Stimulated activated CD4-positive, alpha-beta T cell treated with anti-CD3 and anti-CD28 coated beads, Interleukin-4, amount 100 ng/mL, for 48 hours (primary cell): ENCODE results near the gene CYB5A.
"Not testable (repeated sequence)": the region's sequence is repeated elsewhere in the genome, so short reads cannot be mapped to it uniquely, and the experiment has no call there.

Source experiments
- DNase-seq, 2 donors: peaks; one replicate each; pipeline ENCODE4 v3.0.0-alpha.2; 2020; ENCODE audit warnings: low read depth in 2 of 2

CYB5A gene

DNA sequence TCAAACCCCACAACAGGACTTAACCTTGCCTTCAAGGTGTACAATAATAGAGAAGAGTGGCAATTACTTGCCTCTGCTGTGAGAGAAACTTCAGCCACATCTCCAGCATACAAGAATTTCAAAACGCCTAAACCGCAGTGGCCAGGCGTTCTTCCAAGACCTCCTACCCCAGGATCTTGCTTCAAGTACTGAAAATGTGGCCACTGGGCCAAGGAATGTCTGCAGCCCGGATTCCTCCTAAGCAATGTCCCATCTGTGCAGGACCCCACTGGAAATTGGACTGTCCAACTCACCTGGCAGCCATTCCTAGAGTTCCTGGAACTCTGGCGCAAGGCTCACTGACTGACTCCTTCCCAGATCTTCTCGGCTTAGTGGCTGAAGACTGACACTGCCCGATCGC, 2.8 kb upstream of the CYB5A start:
- no peak for DNase-seq

DNA sequence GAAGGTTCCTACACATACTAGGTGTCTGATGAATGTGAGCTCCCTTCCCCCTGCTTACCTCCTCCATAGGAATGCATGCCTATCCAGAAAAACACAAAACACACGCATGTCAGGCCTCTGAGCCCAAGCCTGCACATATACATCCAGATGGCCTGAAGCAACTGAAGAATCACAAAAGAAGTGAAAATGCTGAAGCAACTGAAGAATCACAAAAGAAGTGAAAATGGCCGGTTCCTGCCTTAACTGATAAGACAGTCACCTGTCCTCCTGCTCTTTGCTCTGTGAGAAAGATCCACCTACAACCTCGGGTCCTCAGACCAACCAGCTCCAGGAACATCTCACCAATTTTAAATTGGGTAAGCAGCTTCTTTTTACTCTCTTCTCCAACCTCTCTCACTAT, 1.2 kb upstream of the CYB5A start:
- not testable (repeated sequence) for DNase-seq

DNA sequence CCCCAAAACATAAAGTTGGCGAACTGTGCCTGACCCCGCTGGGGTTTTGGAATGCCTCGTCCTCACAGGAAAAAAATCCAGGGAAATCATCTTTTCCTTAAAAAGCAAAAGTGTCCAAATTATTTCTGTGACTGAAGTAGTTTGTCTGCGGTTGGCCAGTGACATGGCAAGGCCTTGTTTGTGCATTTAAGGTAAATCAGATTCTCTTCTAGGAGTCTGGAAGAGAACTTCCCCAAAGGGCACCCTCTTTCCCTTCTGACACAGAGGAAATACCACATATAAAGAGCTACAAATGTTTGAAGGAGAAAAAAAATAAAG, 737 bp upstream of the CYB5A start:
- DNase-seq: no peak

DNA sequence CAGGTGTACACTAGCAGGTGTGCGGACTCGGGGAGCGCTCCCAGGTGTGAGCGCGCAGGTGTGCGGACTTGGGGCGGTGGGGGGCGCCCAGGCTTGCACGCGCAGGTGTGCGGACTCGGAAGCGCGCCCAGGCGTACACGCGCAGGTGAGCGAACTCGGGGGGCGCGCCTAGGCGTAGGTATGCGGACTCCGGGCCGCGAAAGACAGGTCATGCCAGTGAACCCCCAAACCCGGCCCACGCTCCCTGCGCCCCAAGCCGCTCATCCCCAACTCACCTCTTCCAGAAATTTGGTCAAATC, 342 bp downstream of the CYB5A start:
- DNase-seq: no peak

DNA sequence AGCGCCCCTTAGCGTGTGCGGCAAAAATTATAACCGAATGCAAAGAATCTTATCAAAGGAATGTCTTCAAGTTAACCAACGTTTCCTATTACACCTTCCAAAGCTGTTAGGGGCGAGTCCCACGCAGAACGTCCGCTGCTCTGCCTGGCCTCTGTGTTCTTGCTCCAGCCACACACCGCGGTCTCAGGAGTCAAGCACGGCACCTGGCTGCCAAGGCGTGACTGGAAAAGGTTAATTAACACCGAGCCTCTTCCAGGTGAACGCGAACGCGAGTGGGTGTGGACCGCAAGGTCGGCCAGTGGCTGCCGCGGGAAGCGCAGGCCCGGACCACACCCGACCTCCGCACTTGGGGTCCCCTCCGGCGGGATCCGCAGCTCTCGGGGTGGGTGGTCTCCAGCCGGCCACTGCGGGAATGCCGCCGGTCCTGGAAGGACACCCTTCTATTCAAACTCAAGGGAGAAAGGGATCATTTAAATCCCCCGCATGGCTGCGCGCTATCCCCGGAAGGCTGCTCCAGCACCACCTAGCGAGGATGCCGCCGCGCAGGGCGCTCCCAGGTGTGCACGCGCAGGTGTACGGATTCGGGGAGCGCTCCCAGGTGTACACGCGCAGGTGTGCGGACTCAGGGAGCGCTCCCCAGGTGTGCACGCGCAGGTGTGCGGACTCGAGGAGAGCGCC, 830 bp downstream of the CYB5A start:
- no peak for DNase-seq

DNA sequence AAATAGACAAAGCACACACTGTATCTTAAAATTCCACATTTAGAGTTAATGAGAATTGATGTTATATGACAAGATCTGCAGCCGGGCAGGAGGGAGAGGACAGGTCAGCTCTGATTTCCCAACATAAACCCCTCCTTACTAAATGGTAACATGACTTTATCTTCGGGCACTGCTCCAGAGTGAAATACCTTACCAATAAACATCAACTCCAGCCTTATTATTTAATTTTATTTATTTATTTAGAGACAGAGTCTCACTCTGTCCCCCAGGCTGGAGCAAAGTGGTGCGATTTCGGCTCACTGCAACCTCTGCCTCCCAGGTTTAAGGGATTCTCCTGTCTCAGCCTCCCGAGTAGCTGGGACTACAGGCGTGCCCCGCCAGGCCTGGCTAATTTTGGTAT, 1.7 kb downstream of the CYB5A start:
- DNase-seq: no peak

DNA sequence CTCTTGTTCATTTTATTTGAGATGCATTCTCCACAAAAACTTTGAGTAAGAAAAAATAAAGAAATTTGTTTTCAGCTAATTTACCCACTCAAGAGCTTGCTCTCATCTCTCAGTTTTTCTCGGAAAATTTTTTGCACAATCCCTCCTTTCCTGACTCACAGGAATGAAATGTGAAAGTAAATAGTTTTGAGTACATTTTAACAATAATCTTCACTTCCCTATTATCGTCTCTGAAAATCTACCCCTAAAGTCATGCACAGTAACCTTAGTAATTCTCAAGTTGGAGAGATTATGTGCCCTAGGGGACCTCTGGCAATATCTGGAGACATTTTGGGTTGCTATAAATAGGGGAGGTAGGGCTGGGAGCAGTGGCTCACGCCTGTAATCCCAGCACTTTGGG, 2.6 kb downstream of the CYB5A start:
- DNase-seq: no peak

DNA sequence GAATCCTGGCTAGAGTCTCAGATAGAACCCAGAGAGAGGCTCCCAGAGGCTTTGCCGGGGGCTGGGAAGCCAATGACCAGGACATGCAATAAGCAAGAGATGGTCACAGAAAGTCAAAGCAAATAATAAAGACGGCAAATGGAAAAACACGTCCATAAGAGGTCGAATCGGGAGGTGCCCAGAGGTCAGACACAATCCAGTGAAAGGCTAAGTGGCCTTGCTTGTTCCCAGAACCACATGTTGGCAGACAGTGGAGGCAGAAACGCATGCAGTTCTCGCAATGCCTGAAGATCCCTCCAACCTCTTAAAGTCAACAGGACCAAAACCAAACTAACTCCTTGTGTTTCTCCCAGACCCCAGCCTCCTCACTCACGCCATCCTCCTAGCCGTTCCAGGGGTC, 3.0 kb downstream of the CYB5A start:
- no peak for DNase-seq

DNA sequence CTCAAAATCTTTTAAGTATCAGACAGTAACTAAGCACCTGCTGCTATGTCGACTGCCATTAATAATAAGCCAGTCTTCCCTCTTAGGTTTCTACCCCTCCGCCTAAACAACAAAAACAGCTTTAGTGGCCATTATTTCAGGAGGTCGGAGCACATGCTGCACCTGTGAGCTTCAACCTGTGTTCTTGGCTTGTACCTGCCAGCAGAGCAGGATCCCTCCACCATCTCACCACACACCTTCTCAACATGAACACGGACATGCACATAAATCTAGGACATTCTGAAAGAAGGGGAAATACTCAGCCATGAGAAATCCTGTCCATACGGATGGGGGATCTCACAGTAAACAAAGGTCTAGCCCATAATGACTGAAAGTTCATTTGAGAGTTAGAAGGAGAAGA, 3.7 kb downstream of the CYB5A start:
- DNase-seq: no peak

DNA sequence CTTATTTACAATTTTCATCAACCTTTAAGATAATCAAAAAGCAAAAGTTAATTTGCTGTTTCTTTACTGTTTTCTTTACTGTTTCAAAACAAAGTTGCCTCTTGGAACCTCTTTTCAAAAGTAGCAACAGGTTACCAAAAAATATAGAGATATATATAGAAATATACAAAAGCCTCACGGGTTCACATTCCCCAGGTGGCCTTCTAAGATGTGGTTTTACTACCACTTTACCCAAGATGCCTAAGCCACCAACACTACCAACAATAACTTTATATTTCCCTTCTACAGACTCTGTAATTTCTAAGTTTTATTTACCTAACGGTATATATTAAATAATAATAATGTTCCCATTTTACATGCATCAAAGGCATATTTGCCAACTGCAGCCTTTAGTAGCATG, 4.9 kb downstream of the CYB5A start:
- no peak for DNase-seq

DNA sequence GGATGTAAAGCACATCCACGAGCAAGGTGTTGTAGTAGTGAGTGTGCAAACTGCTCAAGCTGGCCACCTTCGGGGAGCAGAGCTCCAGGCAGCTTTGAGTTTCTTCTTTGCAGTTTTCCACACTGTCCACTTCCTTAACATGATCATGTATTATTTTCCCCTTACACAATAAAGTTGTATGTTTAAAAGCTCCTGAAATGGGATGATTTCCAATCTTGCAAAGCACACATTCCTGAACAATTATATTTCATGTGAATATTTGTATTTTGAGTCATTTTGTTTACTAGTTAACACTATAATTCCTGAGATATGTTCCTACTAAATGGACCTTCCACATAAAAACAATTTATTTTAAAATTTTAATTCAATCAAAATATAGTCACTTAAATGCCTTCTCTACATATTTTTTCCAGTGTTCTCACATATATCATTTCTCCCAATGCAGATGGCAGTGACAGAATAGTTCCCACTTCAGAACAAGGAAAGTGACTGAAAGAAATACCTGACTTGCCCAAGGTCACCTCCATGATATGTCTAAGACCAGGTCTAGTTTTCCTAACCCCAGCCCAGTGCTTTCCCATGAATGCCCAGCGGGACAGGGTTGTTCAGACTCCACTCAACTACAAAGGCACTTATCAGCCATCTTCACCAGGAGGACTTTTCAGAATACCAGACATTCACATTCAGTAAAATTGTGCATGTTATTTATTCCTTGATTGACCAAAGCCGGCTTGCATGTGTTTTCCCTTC, 5.5 kb downstream of the CYB5A start:
- DNase-seq: no peak

DNA sequence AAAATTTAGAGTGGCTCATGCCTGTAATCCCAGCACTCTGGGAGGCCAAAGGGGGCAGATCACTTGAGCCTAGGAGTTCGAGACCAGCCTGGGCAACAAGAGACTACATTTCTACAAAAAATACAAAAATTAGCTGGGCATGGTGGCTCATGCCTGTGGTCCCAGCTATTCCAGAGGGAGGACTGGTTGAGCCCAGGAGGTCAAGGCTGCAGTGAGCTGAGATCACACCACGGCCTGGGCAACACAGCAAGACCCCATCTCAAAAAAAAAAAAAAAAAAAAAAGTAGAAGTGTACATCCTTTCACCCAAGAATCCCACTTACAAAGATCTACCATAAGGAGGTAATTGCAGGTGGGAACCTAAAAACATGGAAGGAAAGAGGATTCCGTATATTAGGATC, 6.2 kb downstream of the CYB5A start:
- DNase-seq: not testable (repeated sequence)

DNA sequence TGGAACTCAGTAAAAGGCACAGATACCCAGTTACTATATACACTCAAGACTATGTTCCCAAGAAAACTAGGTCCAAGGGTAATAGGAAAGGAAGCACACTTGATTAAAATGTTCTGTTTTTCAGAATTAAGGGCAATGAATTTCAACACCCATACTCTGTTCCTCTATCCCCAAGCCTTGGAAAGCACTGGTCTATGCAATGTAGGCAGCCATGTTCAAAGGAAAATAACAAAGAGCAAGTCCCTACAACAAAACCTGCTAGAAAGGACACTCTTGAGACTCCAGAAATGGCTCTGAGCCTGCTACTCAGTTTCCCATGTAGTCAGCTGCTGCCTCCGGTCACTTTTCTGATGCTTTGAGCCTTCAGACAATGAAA, 6.8 kb downstream of the CYB5A start:
- DNase-seq: no peak

DNA sequence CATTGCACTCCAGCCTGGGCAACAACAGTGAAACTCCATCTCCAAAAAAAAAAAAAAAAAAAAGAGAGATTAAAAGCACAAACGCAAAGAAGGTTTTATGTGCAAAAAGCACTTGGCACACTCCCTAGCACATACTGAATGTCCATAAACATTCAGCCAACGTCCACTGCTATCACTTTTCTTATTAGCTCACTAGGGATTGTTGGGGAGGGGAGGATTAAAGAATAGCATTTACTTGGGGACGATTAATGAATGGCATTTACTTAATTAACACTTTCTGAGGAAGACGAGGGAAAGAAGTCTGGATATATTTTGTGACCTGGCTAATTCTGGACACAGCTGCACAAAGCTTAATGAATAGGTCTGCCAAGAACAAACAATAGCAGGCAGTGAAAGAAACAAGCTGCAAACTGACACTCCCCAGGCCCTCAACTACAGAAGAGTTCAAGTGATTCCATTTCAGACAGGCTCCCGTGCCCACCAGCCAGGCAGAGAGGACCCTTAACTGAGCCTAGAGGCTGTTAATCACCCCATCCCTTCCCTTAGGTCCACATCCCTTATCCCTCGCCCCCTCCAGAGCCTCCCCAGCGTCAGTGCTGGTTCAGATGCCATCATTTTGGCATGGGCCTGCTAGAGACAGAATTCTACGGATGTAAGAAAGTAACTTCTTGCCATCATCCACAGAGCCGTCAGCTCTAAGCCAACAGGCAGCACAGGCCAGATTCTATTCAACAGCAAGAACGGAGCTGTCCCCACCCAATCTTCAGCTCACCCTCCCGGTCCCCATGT, 7.4 kb downstream of the CYB5A start:
- DNase-seq: no peak

DNA sequence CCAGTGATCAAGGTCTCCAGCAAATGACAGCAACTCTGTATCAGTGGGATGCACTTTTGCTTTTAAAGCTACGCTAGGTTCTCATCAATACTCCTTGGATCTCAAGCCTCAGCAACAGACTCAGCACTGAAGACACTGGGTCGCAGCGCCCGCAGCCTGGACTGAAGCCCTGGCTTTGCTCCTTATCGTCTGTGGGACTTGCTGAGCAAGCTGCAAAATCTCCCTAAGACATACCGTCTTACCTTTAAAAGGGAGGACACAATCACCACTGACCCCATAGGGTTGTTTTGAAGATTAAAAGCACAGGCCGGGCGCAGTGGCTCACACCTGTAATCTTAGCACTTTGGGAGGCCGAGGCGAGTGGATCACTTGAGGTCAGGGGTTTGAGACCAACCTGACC, 8.1 kb downstream of the CYB5A start:
- no peak for DNase-seq

DNA sequence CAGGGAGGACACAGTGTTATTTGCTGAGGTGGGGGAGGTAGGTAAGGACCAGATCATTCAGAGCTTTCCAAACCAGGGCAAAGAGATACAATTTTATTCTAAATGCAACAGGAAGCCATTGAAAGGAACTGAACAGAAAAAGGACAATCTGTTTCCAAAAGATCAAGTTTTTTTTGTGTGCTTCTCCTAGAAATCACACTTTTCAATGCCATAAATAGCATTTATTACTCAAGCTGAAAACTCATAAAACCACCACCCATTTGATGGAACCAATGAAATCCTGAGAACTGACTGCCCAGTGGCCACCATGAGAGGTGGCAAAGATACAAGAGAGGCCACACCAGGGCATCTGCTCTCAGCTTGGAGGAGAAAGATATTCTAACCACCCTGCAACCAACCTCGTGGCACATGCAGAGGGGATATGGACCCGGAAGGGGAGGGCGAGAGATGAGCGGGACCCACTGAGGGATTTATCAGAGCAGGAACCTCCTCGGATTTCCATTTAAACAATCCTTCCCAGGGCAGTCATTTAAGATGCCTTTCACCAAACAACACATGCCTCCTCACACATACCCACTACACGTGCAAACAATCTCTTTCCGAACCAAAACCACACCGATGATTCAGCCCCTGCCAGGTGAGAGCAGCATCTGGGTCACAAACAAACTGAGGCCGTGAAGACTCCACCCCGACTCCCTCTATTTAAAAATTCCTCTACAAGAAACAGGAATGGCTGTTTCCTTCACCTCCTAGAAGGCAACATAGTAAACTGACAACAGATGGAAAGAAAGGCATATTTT, 8.8 kb downstream of the CYB5A start:
- DNase-seq: no peak

DNA sequence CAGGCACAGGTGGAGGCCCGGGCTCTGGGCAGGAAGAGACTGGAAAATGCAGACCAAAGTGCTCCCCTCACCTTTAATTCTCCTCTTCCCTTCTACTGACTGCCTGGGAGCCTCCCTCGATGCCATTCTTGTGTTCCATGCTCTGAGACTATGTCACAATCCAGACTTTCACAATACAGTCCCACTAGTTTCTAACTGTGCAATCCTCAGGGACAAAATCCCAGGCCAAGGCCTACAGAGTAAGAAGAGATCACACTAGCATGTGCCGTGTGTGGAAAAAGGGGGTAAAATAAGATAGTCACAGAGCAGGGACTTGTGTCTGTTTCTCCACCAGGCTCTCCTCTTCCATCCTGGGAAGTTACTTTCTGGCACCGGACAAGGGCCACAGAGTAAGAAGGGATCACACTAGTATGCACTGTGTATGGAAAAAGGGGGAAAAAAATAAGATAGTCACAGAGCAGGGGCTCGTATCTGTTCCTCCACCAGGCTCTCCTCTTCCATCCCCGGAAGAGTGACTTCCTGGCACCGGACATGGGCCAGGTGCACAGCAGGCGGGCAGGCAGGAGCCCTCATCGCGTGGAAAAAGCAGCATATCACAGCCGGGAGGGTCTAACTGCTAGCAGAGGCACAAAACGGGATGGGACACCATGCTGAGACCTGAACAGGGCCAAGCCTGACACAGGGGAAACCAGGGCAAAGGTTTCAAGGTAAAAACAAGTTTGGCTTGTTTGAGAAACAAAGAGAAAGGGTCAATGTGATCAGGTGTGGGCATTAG, 9.6 kb downstream of the CYB5A start:
- no peak for DNase-seq

DNA sequence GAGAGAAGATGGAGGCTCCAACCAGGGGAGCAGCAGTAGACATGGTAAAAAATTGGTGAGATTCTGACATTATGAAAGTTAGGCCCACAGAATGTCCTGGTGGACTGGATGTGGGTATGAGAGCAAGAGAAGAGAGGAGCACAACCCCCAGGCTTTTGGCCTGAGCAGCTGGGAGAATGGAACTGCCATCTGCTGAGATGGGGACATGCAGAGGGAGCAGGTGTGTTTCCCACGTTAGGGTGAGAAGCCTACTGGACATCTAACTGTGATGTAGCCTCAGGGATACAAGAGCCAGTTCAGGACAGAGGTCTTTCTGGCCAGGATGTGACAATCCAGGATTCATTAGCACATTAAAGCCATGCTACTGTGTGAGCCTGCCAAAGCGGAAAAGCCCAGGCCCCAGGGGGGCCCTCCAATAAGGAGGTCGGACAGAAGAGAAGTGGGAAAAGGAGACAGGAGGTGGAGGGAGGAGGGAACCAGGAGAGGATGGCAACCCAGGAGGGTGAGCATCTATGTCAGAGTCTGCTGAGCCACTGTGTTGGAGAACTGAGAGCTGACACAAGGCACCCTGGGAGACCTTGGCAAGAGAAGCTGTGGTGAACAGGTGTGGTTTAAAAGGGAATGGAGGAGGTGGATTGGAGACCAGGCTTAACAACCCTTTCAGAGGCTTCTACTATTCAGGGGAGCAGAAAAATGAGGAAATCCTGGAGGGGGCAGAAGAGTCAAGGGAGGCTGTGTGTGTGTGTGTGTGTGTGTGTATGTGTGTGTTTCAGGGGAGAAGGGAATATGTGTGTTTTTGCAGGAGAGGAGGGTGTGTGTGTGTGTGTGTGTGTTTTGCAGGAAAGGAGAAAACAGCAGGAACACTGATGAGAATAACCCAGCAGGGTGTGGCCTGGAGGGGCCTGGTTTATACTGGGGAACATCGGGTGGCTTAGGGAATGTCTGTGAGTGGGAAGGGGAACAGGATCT, 10.5 kb downstream of the CYB5A start:
- DNase-seq: no peak

DNA sequence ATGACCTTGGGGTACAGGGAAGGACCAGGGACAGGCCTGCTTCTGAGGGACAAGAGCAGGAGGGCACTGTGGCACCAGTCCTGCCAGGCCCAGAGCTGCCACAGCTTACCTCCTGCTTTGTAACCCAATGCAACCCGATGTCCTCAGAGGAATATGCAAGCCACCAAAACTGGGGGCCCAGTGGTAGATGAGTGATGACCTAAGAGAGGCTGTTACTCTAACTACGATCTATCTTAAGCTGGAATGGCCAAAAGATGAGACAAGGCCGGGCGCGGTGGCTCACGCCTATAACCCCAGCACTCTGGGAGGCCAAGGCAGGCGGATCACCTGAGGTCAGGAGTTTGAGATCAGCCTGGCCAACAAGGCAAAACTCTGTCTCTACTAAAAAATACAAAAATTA, 12.8 kb downstream of the CYB5A start:
- DNase-seq: no peak

DNA sequence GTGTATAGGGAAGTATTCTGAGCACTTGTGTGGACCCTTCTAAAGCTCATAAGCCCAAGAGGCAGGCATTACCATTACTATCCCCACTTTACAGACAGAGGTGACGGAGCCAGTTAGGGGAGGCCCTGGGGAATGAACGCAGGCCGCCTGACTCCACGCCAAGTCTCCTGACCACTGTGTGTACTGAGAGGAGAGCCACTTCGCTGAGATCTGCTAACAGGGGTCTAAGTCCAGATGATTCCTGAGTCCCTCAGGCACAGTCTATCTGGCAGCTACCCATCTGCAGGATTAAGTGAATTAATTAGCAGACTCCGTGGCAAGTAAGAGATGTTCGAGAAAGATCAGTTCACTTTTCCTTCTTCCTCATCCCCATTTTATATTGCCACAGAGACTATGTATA, 13.7 kb downstream of the CYB5A start:
- no peak for DNase-seq

DNA sequence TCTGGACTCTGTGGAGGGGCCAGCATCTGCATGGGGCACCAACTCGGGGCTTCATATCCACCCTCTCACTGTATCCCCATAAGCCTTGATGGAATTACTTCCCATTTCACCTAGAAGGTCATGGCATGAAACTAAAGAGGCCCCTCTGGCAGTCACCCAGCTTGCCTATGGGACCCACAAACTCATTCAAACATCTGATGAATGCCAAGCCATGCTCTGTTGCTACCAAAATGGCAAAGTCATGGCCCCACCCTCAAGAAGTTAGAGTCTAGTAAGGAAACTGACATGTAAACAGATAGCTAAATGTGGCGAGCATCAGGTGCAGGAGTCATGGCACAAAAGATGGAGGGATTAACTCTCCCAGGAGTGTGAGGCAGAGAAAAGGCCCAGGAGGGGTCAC, 14.5 kb downstream of the CYB5A start:
- DNase-seq: no peak
